Ovary (tissue), 3 donors: ENCODE data around the gene BPIFB4.

Experiments
- CTCF ChIP-seq, 3 donors: fragments of 450-650 bp in 2 of 3; fragments of 200-600 bp in 1 of 3; IDR thresholded peaks; one replicate each; pipeline versions ENCODE4 v1.5.1 to v1.8.0; 2016 to 2022; ENCODE audit warnings: antibody characterized with exemption in 3 of 3, mild to moderate bottlenecking in 1 of 3
- EP300 ChIP-seq: sonication (generic); formaldehyde crosslinking; IDR thresholded peaks from one replicate; pipeline ENCODE4 v1.6.1; 2017; ENCODE audit warnings: antibody characterized with exemption
- POLR2A ChIP-seq: fragments of 450-650 bp; IDR thresholded peaks from one replicate; pipeline ENCODE4 v1.6.1; 2017; ENCODE audit warnings: antibody characterized with exemption, mild to moderate bottlenecking, moderate library complexity
- donor health status: DM: no; HTN: no; CAD: no.

GRCh38 chr20:33119725-33120720 lies 40.6 kb downstream of the BPIFB4 start:
- TF ChIP-seq CTCF (IDR thresholded peaks at IDR 0.05) (no peak), EP300 (no peak), POLR2A (no peak)
